ENCODE measurements around the gene ADCY4. TPM values are rescaled to one million over a fixed set of nuclear protein-coding genes. Genes with fewer than 3 reads are reported as not detected.
A peak's percentile ranks its signal among the peaks of the same experiment; 100 is the strongest.

ADCY4 gene
- total RNA-seq, 1 donor from 2014 or later: 42.7 TPM

- intact Hi-C loops (cut with DNase I): no loop called here
- DNase-seq: no peak
- peaks cover 26% of the 10 kb centered on the region for H3K36me3 ChIP-seq
- peak overlapping the region; percentile 58 for H3K4me3 ChIP-seq
- peak overlapping the region; percentile 83 for H3K27ac ChIP-seq
- H3K9me3 ChIP-seq: no peaks in the 10 kb centered on the region
- no peak for TF ChIP-seq CTCF (IDR thresholded peaks at IDR 0.05)
- peaks cover 15% of the 10 kb centered on the region for H3K27me3 ChIP-seq (ENCODE audit: low read depth)
- H3K4me1 ChIP-seq: peaks cover 68% of the 10 kb centered on the region
- no peak for ATAC-seq
Observed at GRCh38 chr14:24335461-24336171, 745 bp upstream of the ADCY4 start.

GRCh38 chr14:24332268-24332993 is 2.4 kb downstream of the ADCY4 start:
- intact Hi-C loops (cut with DNase I): no loop called here
- Histone ChIP-seq H3K27me3 (ENCODE audit: low read depth) (peaks cover 15% of the 10 kb centered on the region), H3K9me3 (no peaks in the 10 kb centered on the region), H3K4me3 (peak overlapping the region; percentile 58), H3K4me1 (peaks cover 76% of the 10 kb centered on the region), H3K27ac (no peak overlapping the region), H3K36me3 (peaks cover 17% of the 10 kb centered on the region)
- DNase-seq: peak; percentile 79
- peak; percentile 69 for TF ChIP-seq CTCF (IDR thresholded peaks at IDR 0.05)
- peak; percentile 80 to 82 for ATAC-seq

GRCh38 chr14:24331731-24332267 is 3.1 kb downstream of the ADCY4 start:
- Histone ChIP-seq H3K36me3 (peaks cover 11% of the 10 kb centered on the region), H3K27me3 (ENCODE audit: low read depth) (peaks cover 15% of the 10 kb centered on the region), H3K4me1 (peaks cover 81% of the 10 kb centered on the region), H3K4me3 (no peak overlapping the region), H3K9me3 (no peaks in the 10 kb centered on the region), H3K27ac (no peak overlapping the region)
- ATAC-seq (no peak), DNase-seq (no peak)
- intact Hi-C loops (cut with DNase I): no loop called here
- no peak for TF ChIP-seq CTCF (IDR thresholded peaks at IDR 0.05)

GRCh38 chr14:24330973-24331674 is 3.7 kb downstream of the ADCY4 start:
- Histone ChIP-seq H3K4me1 (peaks cover 79% of the 10 kb centered on the region), H3K4me3 (no peak overlapping the region), H3K36me3 (peaks cover 10% of the 10 kb centered on the region), H3K9me3 (no peaks in the 10 kb centered on the region), H3K27me3 (ENCODE audit: low read depth) (peaks cover 15% of the 10 kb centered on the region), H3K27ac (no peak overlapping the region)
- intact Hi-C loops (cut with DNase I): no loop called here
- DNase-seq (no peak), ATAC-seq (no peak)
- TF ChIP-seq CTCF (IDR thresholded peaks at IDR 0.05): no peak

GRCh38 chr14:24329736-24330135 is 5.1 kb downstream of the ADCY4 start:
- peaks cover 6% of the 10 kb centered on the region for H3K27me3 ChIP-seq (ENCODE audit: low read depth)
- H3K27ac ChIP-seq: peak overlapping the region; percentile 60
- intact Hi-C loops (cut with DNase I): loop anchor here (5.0 kb wide), 1 partner anchor 108 kb away; no protein-coding TSS in a partner anchor
- ATAC-seq: peak; percentile 31 to 65
- H3K9me3 ChIP-seq: no peaks in the 10 kb centered on the region
- TF ChIP-seq CTCF (IDR thresholded peaks at IDR 0.05): no peak
- no peak overlapping the region for H3K4me3 ChIP-seq
- peaks cover 66% of the 10 kb centered on the region for H3K4me1 ChIP-seq
- peak; percentile 91 for DNase-seq
- peaks cover 12% of the 10 kb centered on the region for H3K36me3 ChIP-seq
